Measurements from ENCODE around the gene KCNK6.
A peak's percentile ranks its signal among the peaks of the same experiment; 100 is the strongest.

KCNK6 gene

DNA sequence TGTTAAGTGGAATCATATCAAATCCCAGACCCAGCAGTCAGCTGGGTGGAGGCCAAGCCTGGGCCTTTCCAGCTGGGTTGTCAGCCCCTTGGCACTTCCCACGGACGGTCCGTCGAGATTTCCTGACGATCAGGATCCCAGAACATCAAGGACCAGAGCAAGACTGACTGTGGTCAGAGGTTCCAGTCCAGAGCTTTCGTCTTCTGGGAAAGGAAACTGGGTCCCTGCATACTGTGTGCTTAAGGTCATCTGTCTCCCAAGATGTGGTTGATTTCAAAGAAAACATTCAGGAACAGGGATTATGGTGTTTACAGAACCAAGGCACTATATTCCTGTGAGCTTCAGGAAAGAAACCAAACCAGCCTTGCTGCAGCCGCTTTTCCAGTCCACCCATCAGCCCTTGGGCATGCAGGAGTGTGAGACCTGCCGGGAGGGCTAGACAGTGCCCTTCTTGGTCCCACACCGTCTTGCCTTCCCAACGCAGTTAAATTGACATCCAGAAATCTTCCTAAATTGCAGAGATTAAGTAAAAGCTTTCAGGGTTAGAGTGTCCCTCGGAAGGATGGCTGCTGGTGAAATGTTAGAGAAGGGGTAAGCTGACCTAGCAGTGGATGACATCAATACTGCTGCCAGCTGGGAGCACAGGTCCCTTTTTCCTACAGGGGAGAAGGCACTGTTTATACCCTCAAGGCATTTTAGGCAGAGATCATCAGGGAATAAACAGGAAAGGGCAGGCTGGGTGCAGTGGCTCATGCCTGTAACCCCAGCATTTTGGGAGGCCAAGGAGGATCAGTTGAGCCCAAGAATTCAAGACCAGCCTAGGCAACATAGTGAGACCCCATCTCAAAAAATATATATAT lies 20.6 kb upstream of the KCNK6 start:
- no peak for DNase-seq (ENCODE audit: low spot score)

- DNase-seq (ENCODE audit: low spot score), result no peak
Observed at GRCh38 chr19:38303517-38304351, 15.9 kb upstream of the KCNK6 start, which contains the start of gene C19orf33. Gene C19orf33, plus strand, starts transcription at chr19:38304251. Its CDS starts 11 bp downstream, at chr19:38304262.

- no peak for DNase-seq (ENCODE audit: low spot score)
Observed at GRCh38 chr19:38304352-38304865, 15.2 kb upstream of the KCNK6 start.

DNA sequence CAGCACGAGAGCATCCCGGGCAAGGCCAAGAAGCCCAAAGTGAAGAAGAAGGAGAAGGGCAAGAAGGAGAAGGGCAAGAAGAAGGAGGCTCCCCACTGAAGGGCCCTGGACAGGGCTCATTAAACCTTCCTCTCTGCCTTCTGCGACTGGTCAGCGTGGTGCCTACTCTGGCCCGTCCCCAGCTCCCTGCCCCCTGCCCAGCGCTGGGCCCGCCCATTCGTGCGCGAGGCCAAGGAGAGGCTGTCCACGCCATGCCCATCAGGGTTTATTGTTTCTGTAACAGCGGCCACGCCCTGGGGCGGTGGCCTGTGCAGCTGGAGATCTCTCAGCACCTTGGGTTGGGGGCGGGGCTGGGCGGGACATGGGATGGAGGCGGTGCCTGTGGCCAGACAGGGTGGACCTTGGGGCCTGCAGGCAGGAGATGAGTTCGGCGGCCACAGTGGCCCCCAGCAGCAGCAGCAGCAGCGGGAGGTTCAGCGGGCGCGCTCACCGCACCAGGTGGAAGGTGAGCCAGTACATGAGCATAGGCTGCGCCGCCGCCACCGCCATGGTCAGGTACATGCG lies 14.7 kb upstream of the KCNK6 start:
- no peak for DNase-seq (ENCODE audit: low spot score)

- no peak for DNase-seq (ENCODE audit: low spot score)
Observed at GRCh38 chr19:38306236-38306635, 13.4 kb upstream of the KCNK6 start.

GRCh38 chr19:38307076-38307475 lies 12.6 kb upstream of the KCNK6 start:
- DNase-seq (ENCODE audit: low spot score), result no peak

DNA sequence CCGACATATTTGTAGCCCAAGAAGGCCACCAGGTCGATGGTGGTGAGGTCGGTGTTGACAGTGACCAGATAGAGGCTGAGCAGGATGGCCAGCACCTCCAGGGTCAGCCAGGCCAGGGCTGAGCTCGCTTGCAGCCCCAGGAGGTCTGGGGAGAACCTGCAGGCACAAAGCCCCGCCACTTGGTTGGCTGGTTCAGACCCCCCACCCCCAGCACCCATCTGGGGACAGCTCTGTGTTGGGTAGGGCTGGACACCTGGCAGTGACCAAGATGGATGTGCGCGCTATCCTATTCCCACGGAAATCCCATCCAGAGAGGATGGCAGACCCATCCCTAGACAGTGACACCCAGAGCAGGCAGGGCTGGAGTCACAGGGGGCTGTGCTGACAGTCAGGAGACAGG lies 12.0 kb upstream of the KCNK6 start:
- no peak for DNase-seq (ENCODE audit: low spot score)

- DNase-seq (ENCODE audit: low spot score), result no peak
Observed at GRCh38 chr19:38308006-38308766, 11.5 kb upstream of the KCNK6 start.

DNA sequence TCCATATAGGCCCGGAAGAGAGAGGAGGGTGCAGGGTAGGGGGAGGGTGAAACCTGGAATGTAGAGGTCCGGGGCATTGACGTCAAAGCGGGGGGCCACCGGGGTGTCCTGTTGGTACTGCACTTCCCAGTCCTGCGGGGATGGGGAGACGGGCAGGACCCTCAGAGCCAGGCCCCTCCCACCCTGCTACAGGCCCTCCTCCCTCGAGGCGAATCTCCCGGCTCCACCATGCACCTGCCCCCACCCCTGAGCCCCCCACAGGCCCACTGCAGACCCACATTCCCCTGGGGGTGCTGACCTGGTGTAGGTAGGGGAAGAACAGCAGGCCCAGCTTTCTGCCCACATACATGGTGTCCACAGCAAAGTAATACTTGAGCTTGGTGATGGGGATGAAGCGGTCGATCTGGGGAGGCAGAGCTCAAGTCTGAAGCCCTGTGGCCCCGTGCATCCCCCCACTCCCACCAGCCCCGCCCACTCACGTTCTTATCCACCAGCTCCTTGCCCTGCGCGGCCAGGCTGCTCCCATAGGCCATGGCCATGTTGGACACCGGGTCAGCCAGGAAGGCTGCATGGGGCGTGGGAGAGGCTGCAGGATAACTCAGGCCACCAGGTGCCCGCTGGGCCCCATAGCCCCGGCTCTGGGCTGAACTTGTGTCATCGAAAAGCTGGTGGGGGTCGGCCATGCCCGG lies 10.6 kb upstream of the KCNK6 start:
- no peak for DNase-seq (ENCODE audit: low spot score)

DNA sequence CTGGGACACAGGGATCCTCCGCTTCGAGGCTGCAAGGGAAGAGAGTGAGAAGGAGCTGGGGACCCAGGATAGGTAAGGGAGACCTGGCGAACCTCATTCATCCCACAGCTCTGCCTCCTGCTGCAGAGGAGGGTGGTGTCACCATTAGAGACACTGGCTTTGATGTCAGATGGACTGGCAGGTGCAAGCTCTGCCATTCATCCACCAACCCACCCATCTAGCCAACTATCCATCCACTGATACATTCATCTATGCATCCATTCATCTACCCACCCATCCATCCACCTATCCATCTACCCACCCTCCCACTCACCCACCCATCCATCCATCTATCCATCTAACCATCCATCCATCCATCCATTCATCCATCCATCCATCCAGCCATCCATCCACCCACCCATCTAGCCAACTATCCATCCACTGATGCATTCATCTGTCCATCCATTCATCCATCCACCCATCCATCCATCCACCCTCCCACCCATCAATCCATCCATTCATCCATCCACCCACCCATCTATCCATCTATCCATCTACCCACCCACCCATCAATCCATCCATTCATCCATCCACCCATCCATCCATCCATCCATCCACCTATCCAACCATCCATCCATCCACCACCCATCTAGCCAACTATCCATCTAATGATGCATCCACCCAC lies 9.9 kb upstream of the KCNK6 start:
- DNase-seq (ENCODE audit: low spot score), result no peak

- DNase-seq (ENCODE audit: low spot score), result no peak
Observed at GRCh38 chr19:38310279-38310670, 9.4 kb upstream of the KCNK6 start.

- no peak for DNase-seq (ENCODE audit: low spot score)
Observed at GRCh38 chr19:38310986-38311385, 8.7 kb upstream of the KCNK6 start.

- DNase-seq (ENCODE audit: low spot score), result peak; percentile 99
Observed at GRCh38 chr19:38315657-38316476, 3.8 kb upstream of the KCNK6 start, which contains the start of gene YIF1B. Gene YIF1B, minus strand, starts transcription at chr19:38315947. Its CDS starts 30 bp downstream, at chr19:38315917.

GRCh38 chr19:38316477-38317067 lies 3.1 kb upstream of the KCNK6 start:
- DNase-seq (ENCODE audit: low spot score), result no peak

DNA sequence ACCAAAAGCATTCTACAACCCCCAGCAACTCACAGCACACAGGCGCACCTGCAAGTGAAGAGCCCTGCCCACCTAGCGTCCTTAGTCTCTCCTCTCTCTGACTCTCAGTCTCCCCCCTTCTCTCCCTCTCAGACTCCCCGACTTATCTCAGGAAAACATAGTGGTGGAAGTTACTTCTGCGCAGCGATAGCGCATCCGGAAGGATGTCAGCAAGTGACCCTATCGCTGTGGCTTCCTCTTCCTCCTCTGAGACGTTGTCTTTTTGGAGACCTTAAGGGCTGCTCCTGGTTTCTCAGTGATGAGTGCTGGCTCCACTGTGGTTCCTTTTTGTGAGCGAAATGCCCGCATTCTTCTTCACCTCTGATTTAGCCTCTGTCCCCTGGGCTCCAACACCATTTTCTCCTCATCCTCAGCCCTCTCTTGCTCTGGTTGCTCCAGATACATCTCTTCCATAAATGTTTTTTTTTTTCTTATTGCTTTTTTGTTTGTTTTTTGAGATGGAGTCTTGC lies 2.5 kb upstream of the KCNK6 start:
- peak; percentile 49 for DNase-seq (ENCODE audit: low spot score)

DNA sequence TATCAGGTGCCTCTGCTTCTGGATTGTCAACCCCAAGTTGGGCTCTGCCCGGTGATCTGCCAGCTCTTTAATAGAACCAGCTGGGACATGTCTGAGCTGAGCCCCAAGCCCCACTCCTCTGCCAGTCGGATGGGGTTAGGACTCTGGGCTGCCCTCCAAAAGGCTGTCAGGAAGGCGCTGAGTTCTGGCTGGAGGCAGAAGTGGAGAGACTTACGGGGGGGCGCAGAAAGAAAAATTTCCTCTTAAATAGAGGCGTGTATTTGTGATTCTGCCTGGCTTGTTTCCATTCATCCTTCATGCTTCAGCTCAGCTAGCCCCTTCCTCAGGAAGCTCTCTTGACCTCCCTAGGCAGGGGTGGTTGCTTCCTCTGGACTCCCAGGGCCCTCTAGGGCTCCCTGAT lies 985 bp upstream of the KCNK6 start:
- DNase-seq (ENCODE audit: low spot score), result no peak

- no peak for DNase-seq (ENCODE audit: low spot score)
Observed at GRCh38 chr19:38320969-38321339, 1.3 kb downstream of the KCNK6 start.

- DNase-seq (ENCODE audit: low spot score), result no peak
Observed at GRCh38 chr19:38321646-38322196, 2.1 kb downstream of the KCNK6 start.

DNA sequence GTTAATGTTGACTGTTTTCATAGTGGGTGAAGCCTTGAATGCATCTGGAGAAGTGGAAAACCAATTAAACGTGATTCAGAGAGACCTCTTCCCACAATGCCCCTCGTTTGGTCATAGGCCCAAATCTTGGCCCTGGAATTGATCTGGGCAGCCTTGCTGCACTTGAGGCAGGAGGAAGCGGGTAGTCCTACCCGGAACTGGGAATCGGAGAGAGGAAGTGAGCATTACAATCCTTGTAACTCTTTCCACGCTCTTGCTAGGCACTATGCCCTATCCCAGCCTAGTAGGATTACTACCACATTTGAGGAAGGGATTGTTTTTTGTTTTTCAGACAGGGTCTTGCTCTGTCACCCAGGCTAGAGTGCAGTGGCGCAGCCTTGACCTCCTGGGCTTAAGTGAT lies 3.6 kb downstream of the KCNK6 start:
- DNase-seq (ENCODE audit: low spot score), result peak; percentile 37

Data from Ammon's horn (tissue), 1 donor.